HEK293T (cell line): ENCODE measurements around the gene ZNF326.
"Not testable (repeated sequence)": the region's sequence is repeated elsewhere in the genome, so short reads cannot be mapped to it uniquely, and the experiment has no call there.

ENCODE experiments used
- CTCF ChIA-PET: fragments of 350-600 bp; formaldehyde crosslinking; extraction: SDS; loops from one replicate; lab custom pipeline; 2021; ENCODE audit warnings: antibody characterized with exemption, inconsistent platforms; lab: Yijun Ruan, JAX
- POLR2A ChIA-PET: fragments of 350-600 bp; formaldehyde crosslinking; extraction: SDS; loops from one replicate; lab custom pipeline; 2020; ENCODE audit warnings: antibody characterized with exemption, inconsistent platforms; lab: Yijun Ruan, JAX
- DNase-seq: peaks from one replicate; pipeline ENCODE4 v3.0.0; 2012; ENCODE audit warnings: mixed read lengths; ENCODE audit errors: extremely low spot score
- ARNT ChIP-seq: fragments of 450-650 bp; IDR thresholded peaks from 2 replicates; pipeline ENCODE4 v1.6.1; 2017; ENCODE audit warnings: mild to moderate bottlenecking
- BHLHE40 ChIP-seq: fragments of 450-650 bp; IDR thresholded peaks from 2 replicates; pipeline ENCODE4 v1.6.1; 2016; ENCODE audit warnings: mild to moderate bottlenecking, moderate library complexity, borderline replicate concordance
- CTBP1 ChIP-seq: fragments of 450-650 bp; IDR thresholded peaks from 2 replicates; pipeline ENCODE4 v1.6.1; 2016; ENCODE audit warnings: borderline replicate concordance
- ELF4 ChIP-seq: fragments of 450-650 bp; IDR thresholded peaks from 2 replicates; pipeline ENCODE4 v1.6.1; 2017; ENCODE audit warnings: antibody characterized with exemption
- FOXA1 ChIP-seq: fragments of 450-650 bp; IDR thresholded peaks from 2 replicates; pipeline ENCODE4 v1.6.1; 2016; ENCODE audit warnings: mild to moderate bottlenecking
- FOXK2 ChIP-seq: fragments of 450-650 bp; IDR thresholded peaks from 2 replicates; pipeline ENCODE4 v1.6.1; 2016; ENCODE audit warnings: mild to moderate bottlenecking
- FOXM1 ChIP-seq: fragments of 450-650 bp; IDR thresholded peaks from 2 replicates; pipeline ENCODE4 v1.6.1; 2017; ENCODE audit warnings: mild to moderate bottlenecking, borderline replicate concordance
- HDGF ChIP-seq: fragments of 450-650 bp; IDR thresholded peaks from 2 replicates; pipeline ENCODE4 v1.6.1; 2017; ENCODE audit warnings: antibody characterized with exemption, borderline replicate concordance
- L3MBTL2 ChIP-seq: fragments of 450-650 bp; conservative IDR thresholded peaks from 2 replicates; pipeline ENCODE4 v1.6.1; 2016; ENCODE audit warnings: mild to moderate bottlenecking
- LEF1 ChIP-seq: fragments of 450-650 bp; IDR thresholded peaks from 2 replicates; pipeline ENCODE4 v1.6.1; 2017; ENCODE audit warnings: mild to moderate bottlenecking, borderline replicate concordance
- NFRKB ChIP-seq: fragments of 450-650 bp; IDR thresholded peaks from 2 replicates; pipeline ENCODE4 v1.6.1; 2016; ENCODE audit warnings: mild to moderate bottlenecking, moderate library complexity
- PKNOX1 ChIP-seq: fragments of 450-650 bp; IDR thresholded peaks from 2 replicates; pipeline ENCODE4 v1.6.1; 2016
- SP1 ChIP-seq: fragments of 450-650 bp; IDR thresholded peaks from 2 replicates; pipeline ENCODE4 v1.6.1; 2017
- SUZ12 ChIP-seq: fragments of 450-650 bp; IDR thresholded peaks from 2 replicates; pipeline ENCODE4 v1.6.1; 2016; ENCODE audit warnings: mild to moderate bottlenecking
- TARDBP ChIP-seq: fragments of 450-650 bp; IDR thresholded peaks from 2 replicates; pipeline ENCODE4 v1.6.1; 2016
- ZNF384 ChIP-seq: fragments of 450-650 bp; IDR thresholded peaks from 2 replicates; pipeline ENCODE4 v1.6.1; 2016

ZNF326 gene

GRCh38 chr1:89994231-89994804 is 592 bp upstream of the ZNF326 start:
- TF ChIP-seq TARDBP = no peak
- TF ChIP-seq FOXM1 = no peak
- TF ChIP-seq CTBP1 = no peak
- TF ChIP-seq L3MBTL2 = peak; percentile 83
- TF ChIP-seq SP1 = no peak
- 0 out of 2 replicates have a peak, but pooled peaks have one; percentile 63 for TF ChIP-seq NFRKB
- no peak for TF ChIP-seq SUZ12
- no peak for TF ChIP-seq PKNOX1
- no peak for TF ChIP-seq FOXK2
- POLR2A ChIA-PET = interaction anchor here (1.0 kb wide), 1 partner anchor 173 kb away, joined by 3 read pairs; the partner anchor contains the start of gene LRRC8D
- DNase-seq = no peak
- CTCF ChIA-PET = no interaction called here

- no peak for TF ChIP-seq CTBP1
- TF ChIP-seq FOXK2 = no peak
- TF ChIP-seq HDGF = no peak
- TF ChIP-seq FOXA1 = no peak
- no peak for TF ChIP-seq SUZ12
- TF ChIP-seq BHLHE40 = no peak
- no peak for TF ChIP-seq ZNF384
- TF ChIP-seq NFRKB = no peak
- TF ChIP-seq ARNT = no peak
- no peak for TF ChIP-seq SP1
- no peak for TF ChIP-seq PKNOX1
- no peak for TF ChIP-seq TARDBP
- no peak for TF ChIP-seq FOXM1
- CTCF ChIA-PET = no interaction called here
- no peak for DNase-seq
- POLR2A ChIA-PET = interaction anchor here (0.6 to 1.0 kb wide), 3 partner anchors 12 to 199 kb away, joined by 3 read pairs; partner anchors contain the start of gene LRRC8D
Measured at GRCh38 chr1:89995598-89996449, 914 bp downstream of the ZNF326 start.

GRCh38 chr1:89996450-89997110 is 1.7 kb downstream of the ZNF326 start:
- ChIA-PET POLR2A (interaction anchor here (0.6 to 0.9 kb wide), 2 partner anchors 11 to 200 kb away, joined by 3 read pairs; no protein-coding TSS in a partner anchor), CTCF (no interaction called here)
- TF ChIP-seq SUZ12 = no peak
- TF ChIP-seq PKNOX1 = no peak
- TF ChIP-seq ELF4 = no peak
- no peak for TF ChIP-seq LEF1
- no peak for TF ChIP-seq FOXA1
- TF ChIP-seq FOXM1 = no peak
- TF ChIP-seq ZNF384 = no peak
- TF ChIP-seq FOXK2 = no peak
- no peak for TF ChIP-seq ARNT
- no peak for TF ChIP-seq NFRKB
- DNase-seq = no peak

GRCh38 chr1:89997152-89997551 is 2.2 kb downstream of the ZNF326 start:
- CTCF ChIA-PET, DNase-seq, POLR2A ChIA-PET: not testable (repeated sequence)

GRCh38 chr1:89998306-89998705 is 3.4 kb downstream of the ZNF326 start:
- no peak for DNase-seq
- no peak for TF ChIP-seq NFRKB
- TF ChIP-seq L3MBTL2 = no peak
- TF ChIP-seq FOXA1 = no peak
- ChIA-PET POLR2A (no interaction called here), CTCF (no interaction called here)

- CTCF ChIA-PET = no interaction called here
- TF ChIP-seq SP1 (no peak), CTBP1 (no peak), ELF4 (no peak), NFRKB (no peak), L3MBTL2 (no peak), LEF1 (no peak), HDGF (no peak), FOXK2 (no peak), ARNT (no peak), TARDBP (no peak)
- DNase-seq = no peak
- POLR2A ChIA-PET = no interaction called here
Measured at GRCh38 chr1:89999208-89999607, 4.3 kb downstream of the ZNF326 start.
